Calu3 (cell line): ENCODE data around the gene PDIA5. TPM values are rescaled to one million over a fixed set of nuclear protein-coding genes. Genes with fewer than 3 reads are reported as not detected.

ENCODE experiments used
- BruUV-seq: library from RNA; stranded (reverse); fragments of 400-500 nt; replicated peaks from 2 replicates; lab custom pipeline; 2021; lab: Mats Ljungman, UMichigan
- CTCF ChIA-PET: fragments of 300-600 bp; sonication (Branson Sonifier 250); formaldehyde crosslinking; loops from one replicate; lab custom pipeline; 2022; ENCODE audit warnings: antibody characterized with exemption; lab: Charles Lee
- DNase-seq: peaks from one replicate; pipeline ENCODE4 v3.0.0; 2022
- H3K27ac Mint-ChIP-seq: one replicate; pipeline ENCODE4 v1.8.0; 2022; ENCODE audit warnings: mixed read lengths; ENCODE audit not compliant: unreplicated experiment
- H3K27me3 Mint-ChIP-seq: one replicate; pipeline ENCODE4 v1.8.0; 2022; ENCODE audit warnings: mixed read lengths; ENCODE audit not compliant: unreplicated experiment
- H3K36me3 Mint-ChIP-seq: one replicate; pipeline ENCODE4 v1.8.0; 2022; ENCODE audit warnings: mild to moderate bottlenecking, moderate library complexity, mixed read lengths; ENCODE audit not compliant: insufficient read depth, unreplicated experiment
- H3K4me1 Mint-ChIP-seq: one replicate; pipeline ENCODE4 v1.8.0; 2022; ENCODE audit warnings: mild to moderate bottlenecking, low read depth, mixed read lengths; ENCODE audit not compliant: unreplicated experiment
- H3K4me3 Mint-ChIP-seq: one replicate; pipeline ENCODE4 v1.8.0; 2022; ENCODE audit warnings: mild to moderate bottlenecking, low read depth, moderate library complexity, mixed read lengths; ENCODE audit not compliant: unreplicated experiment
- H3K9me3 Mint-ChIP-seq: one replicate; pipeline ENCODE4 v1.8.0; 2022; ENCODE audit warnings: low read depth, mixed read lengths; ENCODE audit not compliant: unreplicated experiment
- intact Hi-C: fragments of 100-400 bp; cut with micrococcal nuclease; formaldehyde crosslinking; loops from one replicate; pipeline ENCODE4 v1.10.0; 2022; ENCODE audit not compliant: unreplicated experiment
- total RNA-seq: library from RNA; stranded (reverse); gene quantifications from 2 replicates; pipeline ENCODE4 v1.2.3, GENCODE V29; 2022
- TF ChIP-seq, protein P1 (sequence below): fragments of 200-600 bp; IDR thresholded peaks from one replicate; pipeline ENCODE4 v1.8.0; 2022; ENCODE audit warnings: antibody characterized with exemption; ENCODE audit not compliant: unreplicated experiment

PDIA5 gene
- total RNA-seq, 1 experiment from 2014 or later = 31.6 TPM

DNA sequence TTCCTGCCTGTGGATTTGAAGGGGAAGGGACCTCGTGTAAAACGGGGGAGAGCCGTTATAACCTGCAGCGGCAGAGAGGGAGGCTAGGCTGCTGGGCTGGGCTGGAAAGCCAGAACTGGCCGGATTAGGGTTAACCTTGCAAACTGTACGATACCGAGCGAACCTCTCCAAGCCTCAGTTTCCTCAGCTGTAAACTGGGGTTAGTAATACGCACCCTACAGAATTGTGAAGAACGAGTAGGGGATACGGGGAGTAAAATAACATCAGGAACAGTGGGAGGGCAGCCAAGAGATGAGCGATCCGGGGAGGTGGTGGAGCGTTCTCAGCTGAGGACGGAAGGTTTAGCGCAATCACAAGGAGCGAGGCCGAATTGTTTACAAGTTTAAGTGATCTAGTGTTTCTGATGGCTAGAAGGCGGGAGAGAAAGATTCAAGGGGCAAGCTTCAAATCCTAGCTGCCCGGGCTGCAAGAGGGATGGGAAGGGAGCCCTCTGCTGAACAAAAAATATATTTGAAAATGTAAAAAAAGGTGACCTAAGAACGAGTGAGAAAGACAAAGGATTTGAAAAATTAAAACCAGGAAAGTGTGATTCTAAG lies 38.5 kb upstream of the PDIA5 start:
- no TSS peak for BruUV-seq
- H3K4me1 Mint-ChIP-seq = peaks cover 9% of the 10 kb centered on the region
- intact Hi-C loops = loop anchor here (1.0 to 5.0 kb wide), 3 partner anchors 85 to 273 kb away; no protein-coding TSS in a partner anchor
- H3K27me3 Mint-ChIP-seq = peaks cover 39% of the 10 kb centered on the region
- DNase-seq = peak; percentile 22
- no peak overlapping the region for H3K27ac Mint-ChIP-seq
- TF ChIP-seq, protein P1, sequence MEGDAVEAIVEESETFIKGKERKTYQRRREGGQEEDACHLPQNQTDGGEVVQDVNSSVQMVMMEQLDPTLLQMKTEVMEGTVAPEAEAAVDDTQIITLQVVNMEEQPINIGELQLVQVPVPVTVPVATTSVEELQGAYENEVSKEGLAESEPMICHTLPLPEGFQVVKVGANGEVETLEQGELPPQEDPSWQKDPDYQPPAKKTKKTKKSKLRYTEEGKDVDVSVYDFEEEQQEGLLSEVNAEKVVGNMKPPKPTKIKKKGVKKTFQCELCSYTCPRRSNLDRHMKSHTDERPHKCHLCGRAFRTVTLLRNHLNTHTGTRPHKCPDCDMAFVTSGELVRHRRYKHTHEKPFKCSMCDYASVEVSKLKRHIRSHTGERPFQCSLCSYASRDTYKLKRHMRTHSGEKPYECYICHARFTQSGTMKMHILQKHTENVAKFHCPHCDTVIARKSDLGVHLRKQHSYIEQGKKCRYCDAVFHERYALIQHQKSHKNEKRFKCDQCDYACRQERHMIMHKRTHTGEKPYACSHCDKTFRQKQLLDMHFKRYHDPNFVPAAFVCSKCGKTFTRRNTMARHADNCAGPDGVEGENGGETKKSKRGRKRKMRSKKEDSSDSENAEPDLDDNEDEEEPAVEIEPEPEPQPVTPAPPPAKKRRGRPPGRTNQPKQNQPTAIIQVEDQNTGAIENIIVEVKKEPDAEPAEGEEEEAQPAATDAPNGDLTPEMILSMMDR = peak; percentile 16
- H3K9me3 Mint-ChIP-seq = no peaks in the 10 kb centered on the region
- CTCF ChIA-PET = interaction anchor here (0.8 to 2.3 kb wide), 6 partner anchors 9 to 273 kb away, joined by 3 to 9 read pairs (median 5); no protein-coding TSS in a partner anchor
- no peaks in the 10 kb centered on the region for H3K36me3 Mint-ChIP-seq
- H3K4me3 Mint-ChIP-seq = peak overlapping the region; percentile 69

DNA sequence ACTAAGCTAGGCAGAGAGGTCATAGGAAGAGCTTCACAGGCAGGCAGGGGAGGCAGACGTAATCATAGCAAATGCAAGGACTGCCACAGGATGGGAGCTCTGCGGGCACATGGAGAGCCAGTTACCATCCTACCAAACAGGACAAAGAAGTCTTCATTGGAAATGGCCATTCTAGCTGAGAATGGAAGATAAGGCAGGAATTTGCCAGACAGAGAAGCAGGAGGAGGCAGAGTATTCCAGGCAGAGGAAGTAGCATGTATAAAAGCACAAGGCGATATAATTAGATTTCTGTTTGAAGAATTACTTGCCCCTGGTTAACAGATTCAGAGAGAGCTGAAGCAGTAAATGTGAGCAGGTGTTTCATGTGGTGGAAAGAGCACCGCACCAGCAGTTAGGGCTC lies 35.8 kb upstream of the PDIA5 start:
- no peak for DNase-seq
- H3K27me3 Mint-ChIP-seq = peaks cover 34% of the 10 kb centered on the region
- BruUV-seq = no TSS peak
- CTCF ChIA-PET = interaction anchor here (0.9 kb wide), 2 partner anchors 36 to 276 kb away, joined by 3 to 4 read pairs; no protein-coding TSS in a partner anchor
- intact Hi-C loops = no loop called here
- no peak overlapping the region for H3K27ac Mint-ChIP-seq
- TF ChIP-seq, protein P1 = no peak
- H3K4me3 Mint-ChIP-seq = no peak overlapping the region
- H3K4me1 Mint-ChIP-seq = peaks cover 9% of the 10 kb centered on the region
- no peaks in the 10 kb centered on the region for H3K36me3 Mint-ChIP-seq
- no peaks in the 10 kb centered on the region for H3K9me3 Mint-ChIP-seq

- H3K27me3 Mint-ChIP-seq = peaks cover 34% of the 10 kb centered on the region
- CTCF ChIA-PET = no interaction called here
Observed at GRCh38 chr3:123032057-123032456, 34.8 kb upstream of the PDIA5 start.

DNA sequence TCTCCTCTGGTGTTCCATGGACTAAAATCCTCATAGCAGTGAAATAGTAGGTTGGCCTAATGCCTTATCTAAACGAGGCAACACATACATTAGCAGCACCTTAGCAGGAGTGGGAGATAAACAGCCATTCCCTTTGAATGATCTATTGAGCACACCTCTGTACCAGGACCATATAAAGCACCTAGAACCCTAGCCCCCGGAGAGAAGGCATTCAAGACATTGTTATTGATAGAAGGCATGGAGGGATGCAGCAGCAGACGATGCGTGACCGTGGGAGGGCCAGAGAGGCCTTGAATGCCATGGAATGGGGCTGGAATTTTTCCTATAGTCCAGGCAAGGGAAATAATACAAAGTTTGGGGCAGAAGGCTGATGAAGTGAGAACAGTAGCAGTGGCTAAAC lies 32.7 kb upstream of the PDIA5 start:
- no peak for DNase-seq
- intact Hi-C loops = no loop called here
- TF ChIP-seq, protein P1 = no peak
- no TSS peak for BruUV-seq
- H3K36me3 Mint-ChIP-seq = no peaks in the 10 kb centered on the region
- H3K4me3 Mint-ChIP-seq = no peak overlapping the region
- CTCF ChIA-PET = no interaction called here
- H3K4me1 Mint-ChIP-seq = peaks cover 4% of the 10 kb centered on the region
- H3K27me3 Mint-ChIP-seq = peaks cover 53% of the 10 kb centered on the region
- H3K27ac Mint-ChIP-seq = no peak overlapping the region
- H3K9me3 Mint-ChIP-seq = no peaks in the 10 kb centered on the region

More at GRCh38 chr3:123032057-123032456, 34.8 kb upstream of the PDIA5 start:
- TF ChIP-seq, protein P1 = no peak
- intact Hi-C loops = no loop called here
- H3K4me3 Mint-ChIP-seq = no peak overlapping the region
- BruUV-seq = no TSS peak
- H3K9me3 Mint-ChIP-seq = no peaks in the 10 kb centered on the region
- no peak overlapping the region for H3K27ac Mint-ChIP-seq
- peaks cover 9% of the 10 kb centered on the region for H3K4me1 Mint-ChIP-seq
- H3K36me3 Mint-ChIP-seq = no peaks in the 10 kb centered on the region
- no peak for DNase-seq
